Prostate gland (tissue), 2 donors: ENCODE measurements around the gene CATSPERD. TPM values are rescaled to one million over a fixed set of nuclear protein-coding genes. Genes with fewer than 3 reads are reported as not detected.
"Not testable (repeated sequence)": the region's sequence is repeated elsewhere in the genome, so short reads cannot be mapped to it uniquely, and the experiment has no call there.

ENCODE experiments used
- DNase-seq: peaks from one replicate; pipeline ENCODE4 v3.0.0-alpha.2; 2019; ENCODE audit warnings: low spot score
- H3K27ac ChIP-seq, 2 donors: fragments of 200-600 bp; sonication (generic); 2 replicates each; pipeline ENCODE4 v1.5.1; 2017 to 2019
- H3K27me3 ChIP-seq: fragments of 200-600 bp; sonication (generic); replicated peaks from 2 replicates; pipeline ENCODE4 v1.5.1; 2019; ENCODE audit not compliant: insufficient read depth
- H3K36me3 ChIP-seq, 2 donors: fragments of 200-600 bp; sonication (generic); 1 replicate in 1 of 2; 2 replicates in 1 of 2; pipeline versions ENCODE4 v1.5.1 to v1.8.1; 2017 to 2019
- H3K4me1 ChIP-seq: fragments of 200-600 bp; sonication (generic); replicated peaks from 2 replicates; pipeline ENCODE4 v1.5.1; 2019
- H3K4me3 ChIP-seq, 2 donors: fragments of 200-600 bp; sonication (generic); 2 replicates each; pipeline ENCODE4 v1.5.1; 2017 to 2019
- H3K9me3 ChIP-seq: fragments of 200-600 bp; sonication (generic); 2 replicates; pipeline ENCODE4 v1.5.1; 2017
- POLR2A ChIP-seq: fragments of 450-650 bp; IDR thresholded peaks from one replicate; pipeline ENCODE4 v1.6.1; 2016; ENCODE audit warnings: antibody characterized with exemption, mild to moderate bottlenecking
- POLR2AphosphoS5 ChIP-seq: sonication (generic); formaldehyde crosslinking; IDR thresholded peaks from one replicate; pipeline ENCODE4 v1.6.1; 2017; ENCODE audit warnings: antibody characterized with exemption
- WGBS: methylation state at CpG from one replicate; pipeline ENCODE4 v1.1.5; 2018; 5-methylcytosine and 5-hydroxymethylcytosine counted together
- intact Hi-C: fragments of 100-400 bp; cut with DNase I; formaldehyde crosslinking; loops from one replicate; pipeline ENCODE4 v1.14.2; 2022
- total RNA-seq, 2 donors: library from RNA; depleted of rRNA; stranded (reverse); fragments of >200 nt; gene quantifications; one replicate each; pipeline ENCODE4 v1.1.0, GENCODE V29; 2016
- TF ChIP-seq, protein P1 (sequence below), 4 experiments: fragments of 200-600 bp in 2 of 4; fragments of 450-650 bp in 2 of 4; sonication (generic) in 2 of 4; IDR thresholded peaks; 1 replicate in 3 of 4; 2 replicates in 1 of 4; pipeline ENCODE4 v1.5.1; 2016 to 2019; ENCODE audit warnings: antibody characterized with exemption in 4 of 4, mild to moderate bottlenecking in 2 of 4, moderate library complexity in 2 of 4

Gene CATSPERD
- total RNA-seq, 2 donors from 2014 or later = 1.4 TPM; not detected in 1

DNA sequence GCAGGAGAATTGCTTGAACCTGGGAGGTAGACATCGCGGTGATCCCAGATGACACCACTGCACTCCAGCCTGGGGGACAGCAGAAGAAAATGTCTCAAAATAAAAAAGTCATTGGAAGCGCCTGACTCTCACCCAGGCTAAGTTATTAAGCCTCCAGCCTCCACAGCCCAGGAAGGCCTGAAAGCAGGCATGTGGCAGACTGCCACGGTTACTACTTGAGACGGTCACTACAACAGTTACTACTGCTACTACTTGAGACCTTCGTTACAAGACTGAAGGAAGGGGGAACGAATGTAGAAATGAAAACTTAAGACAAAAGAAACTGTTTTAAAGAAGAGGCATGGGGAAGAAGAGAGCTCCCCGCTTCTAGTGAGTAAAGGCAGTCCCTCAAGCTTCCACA, 54.5 kb downstream of the CATSPERD start:
- 83% methylated on average over 8 of the region's 8 CpGs for WGBS
- no peak for DNase-seq
- H3K4me1 ChIP-seq = no peaks in the 10 kb centered on the region
- H3K27ac ChIP-seq = no peak overlapping the region
- H3K27me3 ChIP-seq = no peaks in the 10 kb centered on the region
- intact Hi-C loops = no loop called here
- no peak overlapping the region for H3K4me3 ChIP-seq
- H3K9me3 ChIP-seq = no peaks in the 10 kb centered on the region
- TF ChIP-seq POLR2AphosphoS5 (no peak), POLR2A (no peak)
- TF ChIP-seq, protein P1, sequence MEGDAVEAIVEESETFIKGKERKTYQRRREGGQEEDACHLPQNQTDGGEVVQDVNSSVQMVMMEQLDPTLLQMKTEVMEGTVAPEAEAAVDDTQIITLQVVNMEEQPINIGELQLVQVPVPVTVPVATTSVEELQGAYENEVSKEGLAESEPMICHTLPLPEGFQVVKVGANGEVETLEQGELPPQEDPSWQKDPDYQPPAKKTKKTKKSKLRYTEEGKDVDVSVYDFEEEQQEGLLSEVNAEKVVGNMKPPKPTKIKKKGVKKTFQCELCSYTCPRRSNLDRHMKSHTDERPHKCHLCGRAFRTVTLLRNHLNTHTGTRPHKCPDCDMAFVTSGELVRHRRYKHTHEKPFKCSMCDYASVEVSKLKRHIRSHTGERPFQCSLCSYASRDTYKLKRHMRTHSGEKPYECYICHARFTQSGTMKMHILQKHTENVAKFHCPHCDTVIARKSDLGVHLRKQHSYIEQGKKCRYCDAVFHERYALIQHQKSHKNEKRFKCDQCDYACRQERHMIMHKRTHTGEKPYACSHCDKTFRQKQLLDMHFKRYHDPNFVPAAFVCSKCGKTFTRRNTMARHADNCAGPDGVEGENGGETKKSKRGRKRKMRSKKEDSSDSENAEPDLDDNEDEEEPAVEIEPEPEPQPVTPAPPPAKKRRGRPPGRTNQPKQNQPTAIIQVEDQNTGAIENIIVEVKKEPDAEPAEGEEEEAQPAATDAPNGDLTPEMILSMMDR (IDR thresholded peaks at IDR 0.05) = no peak
- H3K36me3 ChIP-seq = no peaks in the 10 kb centered on the region

DNA sequence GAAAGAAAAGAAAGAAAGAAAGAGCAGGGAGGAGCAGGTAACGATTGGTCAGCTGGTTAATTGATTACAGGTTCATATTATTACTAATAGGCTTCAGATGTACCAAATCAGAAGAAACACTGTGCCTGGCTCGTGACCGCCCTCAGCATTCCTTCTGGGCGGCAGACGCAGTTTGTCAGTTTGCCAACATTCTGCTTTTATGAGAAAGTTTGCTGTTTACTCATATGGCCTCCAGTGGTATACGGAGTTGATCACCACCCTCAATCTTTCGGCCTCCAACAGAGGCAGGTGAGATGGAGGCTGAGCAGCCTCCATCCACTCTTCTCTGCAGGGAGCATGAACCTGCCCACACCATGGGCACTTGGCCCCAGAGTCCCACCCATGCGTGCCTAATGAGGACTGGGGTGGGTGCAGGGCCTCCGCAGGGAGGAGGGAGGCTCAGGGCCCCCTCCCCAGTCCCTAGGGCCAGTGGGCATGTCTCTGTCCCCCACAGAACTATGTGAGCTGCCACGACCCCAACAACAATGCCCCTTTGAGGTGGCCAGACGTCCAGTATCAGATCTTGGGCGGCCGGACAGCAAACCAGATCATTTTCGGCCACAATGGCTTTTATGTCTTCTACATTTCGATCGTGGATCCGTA, 55.4 kb downstream of the CATSPERD start:
- no peaks in the 10 kb centered on the region for H3K36me3 ChIP-seq
- H3K27ac ChIP-seq = no peak overlapping the region
- H3K4me1 ChIP-seq = no peaks in the 10 kb centered on the region
- no peak overlapping the region for H3K4me3 ChIP-seq
- no peak for DNase-seq
- no peaks in the 10 kb centered on the region for H3K9me3 ChIP-seq
- H3K27me3 ChIP-seq = no peaks in the 10 kb centered on the region
- TF ChIP-seq POLR2AphosphoS5 = no peak
- TF ChIP-seq POLR2A = no peak
- TF ChIP-seq, protein P1 (IDR thresholded peaks at IDR 0.05) = no peak
- WGBS = 58% methylated on average over 17 of the region's 17 CpGs
- intact Hi-C loops = no loop called here

DNA sequence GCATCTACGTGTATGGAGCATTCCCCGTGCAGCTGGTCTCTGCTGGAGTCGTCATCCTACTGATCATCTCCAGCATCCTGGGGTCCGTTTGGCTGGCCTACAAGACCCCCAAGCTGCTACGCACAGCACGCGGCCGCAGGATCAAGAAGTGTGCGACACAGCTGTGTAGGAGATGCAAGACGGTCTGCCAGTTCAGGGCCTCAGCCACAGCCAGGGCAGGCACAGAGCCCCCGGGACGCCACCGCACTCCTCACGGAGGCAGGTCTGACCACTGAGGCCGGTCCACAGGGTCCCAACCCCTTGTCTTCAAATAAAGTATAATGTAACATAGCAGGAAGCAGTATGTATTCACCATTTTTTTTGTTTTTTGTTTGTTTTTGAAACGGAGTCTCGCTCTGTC, 58.0 kb downstream of the CATSPERD start:
- 86% methylated on average over 17 of the region's 17 CpGs for WGBS
- H3K9me3 ChIP-seq = no peaks in the 10 kb centered on the region
- no peak for DNase-seq
- intact Hi-C loops = no loop called here
- H3K4me3 ChIP-seq = no peak overlapping the region
- H3K4me1 ChIP-seq = no peaks in the 10 kb centered on the region
- H3K36me3 ChIP-seq = no peaks in the 10 kb centered on the region
- TF ChIP-seq POLR2AphosphoS5 (no peak), POLR2A (no peak)
- TF ChIP-seq, protein P1 (IDR thresholded peaks at IDR 0.05) = no peak
- H3K27ac ChIP-seq = no peak overlapping the region
- H3K27me3 ChIP-seq = no peaks in the 10 kb centered on the region

DNA sequence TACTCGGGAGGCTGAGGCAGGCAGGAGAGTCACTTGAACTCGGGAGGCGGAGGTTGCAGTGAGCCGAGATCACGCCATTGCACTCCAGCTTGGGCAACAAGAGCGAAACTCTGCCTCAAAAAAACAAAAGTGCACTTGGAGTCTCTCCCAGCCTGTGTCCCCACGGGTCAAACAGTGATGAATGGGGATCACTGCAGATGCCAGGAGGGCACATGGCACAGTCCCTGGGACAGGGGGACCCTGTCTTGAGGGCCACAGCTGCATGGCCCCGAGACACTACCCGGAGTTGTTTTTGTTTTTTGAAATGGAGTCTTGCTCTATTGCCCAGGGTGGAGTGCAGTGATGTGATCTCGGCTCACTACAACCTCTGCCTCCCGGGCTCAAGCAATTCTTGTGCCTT, 60.5 kb downstream of the CATSPERD start:
- H3K9me3 ChIP-seq, H3K36me3 ChIP-seq, H3K4me3 ChIP-seq, H3K4me1 ChIP-seq, intact Hi-C loops, DNase-seq, H3K27me3 ChIP-seq, H3K27ac ChIP-seq: not testable (repeated sequence)
- whole genome bisulfite sequencing = 80% methylated on average over 11 of the region's 11 CpGs

DNA sequence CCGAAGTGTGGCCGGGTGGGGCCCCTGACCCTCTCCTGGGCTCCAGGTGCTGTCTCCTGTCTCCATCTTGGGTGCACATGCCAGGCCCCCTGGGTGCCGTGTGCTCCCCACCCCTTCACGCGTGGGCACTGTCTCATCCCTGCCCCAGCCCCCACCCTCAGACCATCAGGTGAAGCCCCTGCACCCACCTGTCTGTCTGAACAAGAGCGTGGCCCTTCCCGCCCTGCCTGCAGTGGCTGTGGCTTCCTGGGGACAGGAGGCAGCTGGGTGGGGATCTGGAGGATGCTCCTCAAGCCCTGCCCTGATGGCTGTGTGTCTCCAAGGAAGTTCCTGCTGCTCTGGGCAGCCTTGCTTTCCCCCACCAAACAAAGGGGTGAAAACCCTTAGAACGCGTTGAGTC, 61.9 kb downstream of the CATSPERD start:
- Histone ChIP-seq H3K27me3 (no peaks in the 10 kb centered on the region), H3K27ac (no peak overlapping the region), H3K4me1 (no peaks in the 10 kb centered on the region), H3K9me3 (no peaks in the 10 kb centered on the region), H3K4me3 (no peak overlapping the region), H3K36me3 (peaks cover 5 to 21% of the 10 kb centered on the region in 2 donors)
- WGBS = 88% methylated on average over 9 of the region's 9 CpGs
- DNase-seq = no peak
- intact Hi-C loops = no loop called here
- no peak for TF ChIP-seq POLR2A
- TF ChIP-seq, protein P1 (IDR thresholded peaks at IDR 0.05) = no peak
- TF ChIP-seq POLR2AphosphoS5 = no peak
